ENCODE data around the gene LIPI.

Gene LIPI

DNA sequence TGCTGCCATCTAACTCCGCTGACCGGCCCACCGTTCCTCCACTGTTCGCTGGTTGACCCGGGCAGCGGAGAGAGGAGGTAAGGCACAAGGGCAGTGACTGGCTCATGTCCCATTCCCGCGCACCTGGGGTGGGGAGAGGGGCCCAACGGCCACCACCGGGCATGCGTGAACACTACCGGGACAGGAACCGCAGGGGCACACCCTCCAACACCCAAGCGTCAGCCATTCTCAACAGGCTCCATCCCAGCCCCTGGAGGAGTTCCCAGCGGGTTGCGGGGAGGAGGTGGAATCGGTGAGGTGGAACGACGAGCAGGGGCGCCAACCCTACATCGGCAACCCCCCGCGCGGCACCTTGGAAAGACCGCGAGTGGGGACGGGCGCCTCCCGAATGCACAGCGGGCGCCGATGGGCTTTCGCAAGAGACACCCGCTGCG, 126.7 kb downstream of the LIPI start (continued):
- no peak for TF ChIP-seq PRDM10 (tag by site-specific recombination; IDR thresholded peaks at IDR 0.05)
- TF ChIP-seq BCL11B (tag by site-specific recombination; IDR thresholded peaks at IDR 0.05; ENCODE audit: low read depth), result no peak
- TF ChIP-seq, protein P1, sequence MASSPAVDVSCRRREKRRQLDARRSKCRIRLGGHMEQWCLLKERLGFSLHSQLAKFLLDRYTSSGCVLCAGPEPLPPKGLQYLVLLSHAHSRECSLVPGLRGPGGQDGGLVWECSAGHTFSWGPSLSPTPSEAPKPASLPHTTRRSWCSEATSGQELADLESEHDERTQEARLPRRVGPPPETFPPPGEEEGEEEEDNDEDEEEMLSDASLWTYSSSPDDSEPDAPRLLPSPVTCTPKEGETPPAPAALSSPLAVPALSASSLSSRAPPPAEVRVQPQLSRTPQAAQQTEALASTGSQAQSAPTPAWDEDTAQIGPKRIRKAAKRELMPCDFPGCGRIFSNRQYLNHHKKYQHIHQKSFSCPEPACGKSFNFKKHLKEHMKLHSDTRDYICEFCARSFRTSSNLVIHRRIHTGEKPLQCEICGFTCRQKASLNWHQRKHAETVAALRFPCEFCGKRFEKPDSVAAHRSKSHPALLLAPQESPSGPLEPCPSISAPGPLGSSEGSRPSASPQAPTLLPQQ (tag by site-specific recombination; IDR thresholded peaks at IDR 0.05), result no peak

GRCh38 chr21:14080764-14081096, 130.0 kb downstream of the LIPI start:
- ChIA-PET POLR2A (no interaction called here), CTCF (no interaction called here)
- no peak for TF ChIP-seq ZNF354C (tag by site-specific recombination; IDR thresholded peaks at IDR 0.05; ENCODE audit: borderline replicate concordance, low read depth)
- TF ChIP-seq, protein P2, sequence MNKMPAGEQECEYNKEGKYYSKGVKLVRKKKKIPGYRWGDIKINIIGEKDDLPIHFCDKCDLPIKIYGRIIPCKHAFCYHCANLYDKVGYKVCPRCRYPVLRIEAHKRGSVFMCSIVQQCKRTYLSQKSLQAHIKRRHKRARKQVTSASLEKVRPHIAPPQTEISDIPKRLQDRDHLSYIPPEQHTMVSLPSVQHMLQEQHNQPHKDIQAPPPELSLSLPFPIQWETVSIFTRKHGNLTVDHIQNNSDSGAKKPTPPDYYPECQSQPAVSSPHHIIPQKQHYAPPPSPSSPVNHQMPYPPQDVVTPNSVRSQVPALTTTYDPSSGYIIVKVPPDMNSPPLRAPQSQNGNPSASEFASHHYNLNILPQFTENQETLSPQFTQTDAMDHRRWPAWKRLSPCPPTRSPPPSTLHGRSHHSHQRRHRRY (tag by site-specific recombination; IDR thresholded peaks at IDR 0.05), result no peak
- no peaks in the 10 kb centered on the region for H3K4me1 ChIP-seq (ENCODE audit: control insufficient read depth, insufficient read depth, low read length)
- no peaks in the 10 kb centered on the region for H3K9me3 ChIP-seq (ENCODE audit: control insufficient read depth, insufficient read depth, low read depth, low read length)
- no peak overlapping the region for H3K4me3 ChIP-seq (ENCODE audit: low read depth, low read length)
- H3K27ac ChIP-seq (ENCODE audit: extremely low read depth, low read depth, low read length), result no peak overlapping the region
- peaks cover 0 to 15% of the 10 kb centered on the region in 2 experiments; a peak in 2 of 3 replicates for H3K36me3 ChIP-seq (ENCODE audit: control insufficient read depth in 2 of 2, insufficient read depth in 1 of 2, low read length in 2 of 2)

GRCh38 chr21:14080040-14080763, 130.6 kb downstream of the LIPI start:
- Histone ChIP-seq H3K27ac (ENCODE audit: extremely low read depth, low read depth, low read length) (no peak overlapping the region), H3K9me3 (ENCODE audit: control insufficient read depth, insufficient read depth, low read depth, low read length) (no peaks in the 10 kb centered on the region), H3K36me3 (ENCODE audit: control insufficient read depth in 2 of 2, insufficient read depth in 1 of 2, low read length in 2 of 2) (peaks cover 0 to 15% of the 10 kb centered on the region in 2 experiments; a peak in 2 of 3 replicates), H3K4me3 (ENCODE audit: low read depth, low read length) (no peak overlapping the region), H3K4me1 (ENCODE audit: control insufficient read depth, insufficient read depth, low read length) (no peaks in the 10 kb centered on the region)
- ChIA-PET POLR2A (no interaction called here), CTCF (no interaction called here)
- TF ChIP-seq ZNF416 (tag by site-specific recombination; IDR thresholded peaks at IDR 0.05), result no peak
- TF ChIP-seq ZNF366 (tag by site-specific recombination; conservative IDR thresholded peaks at IDR 0.05), result no peak
- TF ChIP-seq ZNF555 (tag by site-specific recombination; conservative IDR thresholded peaks at IDR 0.05), result no peak
- TF ChIP-seq ZNF23 (tag by site-specific recombination; IDR thresholded peaks at IDR 0.05; ENCODE audit: borderline replicate concordance), result no peak
- TF ChIP-seq ZNF121 (tag by site-specific recombination; IDR thresholded peaks at IDR 0.05), result no peak
- TF ChIP-seq TCF7L2 (IDR thresholded peaks at IDR 0.05; ENCODE audit: borderline replicate concordance, low read depth, low read length), result no peak
- TF ChIP-seq ZNF324 (tag by site-specific recombination; IDR thresholded peaks at IDR 0.05), result no peak
- TF ChIP-seq, protein P3, sequence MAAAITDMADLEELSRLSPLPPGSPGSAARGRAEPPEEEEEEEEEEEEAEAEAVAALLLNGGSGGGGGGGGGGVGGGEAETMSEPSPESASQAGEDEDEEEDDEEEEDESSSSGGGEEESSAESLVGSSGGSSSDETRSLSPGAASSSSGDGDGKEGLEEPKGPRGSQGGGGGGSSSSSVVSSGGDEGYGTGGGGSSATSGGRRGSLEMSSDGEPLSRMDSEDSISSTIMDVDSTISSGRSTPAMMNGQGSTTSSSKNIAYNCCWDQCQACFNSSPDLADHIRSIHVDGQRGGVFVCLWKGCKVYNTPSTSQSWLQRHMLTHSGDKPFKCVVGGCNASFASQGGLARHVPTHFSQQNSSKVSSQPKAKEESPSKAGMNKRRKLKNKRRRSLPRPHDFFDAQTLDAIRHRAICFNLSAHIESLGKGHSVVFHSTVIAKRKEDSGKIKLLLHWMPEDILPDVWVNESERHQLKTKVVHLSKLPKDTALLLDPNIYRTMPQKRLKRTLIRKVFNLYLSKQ (tag by site-specific recombination; IDR thresholded peaks at IDR 0.05; ENCODE audit: borderline replicate concordance), result no peak
- no peak for TF ChIP-seq SP2 (tag by site-specific recombination; IDR thresholded peaks at IDR 0.05)
- no peak for TF ChIP-seq ZNF610 (tag by site-specific recombination; IDR thresholded peaks at IDR 0.05; ENCODE audit: borderline replicate concordance)
- TF ChIP-seq ZNF394 (tag by site-specific recombination; IDR thresholded peaks at IDR 0.05; ENCODE audit: borderline replicate concordance), result no peak
- no peak for TF ChIP-seq ZNF830 (tag by site-specific recombination; IDR thresholded peaks at IDR 0.05; ENCODE audit: low read depth)
- no peak for TF ChIP-seq EGR2 (tag by site-specific recombination; IDR thresholded peaks at IDR 0.05; ENCODE audit: low read depth)
- no peak for TF ChIP-seq ZNF16 (tag by site-specific recombination; IDR thresholded peaks at IDR 0.05; ENCODE audit: low read depth)
- TF ChIP-seq ZNF768 (tag by site-specific recombination; IDR thresholded peaks at IDR 0.05), result no peak
